ENCODE measurements around the gene ADAMTS8. TPM values are rescaled to one million over a fixed set of nuclear protein-coding genes. Genes with fewer than 3 reads are reported as not detected.

Gene ADAMTS8
- total RNA-seq, 3 donors from 2014 or later (not counting 1 experiment from before 2014, with no cell fraction given) = not detected

DNA sequence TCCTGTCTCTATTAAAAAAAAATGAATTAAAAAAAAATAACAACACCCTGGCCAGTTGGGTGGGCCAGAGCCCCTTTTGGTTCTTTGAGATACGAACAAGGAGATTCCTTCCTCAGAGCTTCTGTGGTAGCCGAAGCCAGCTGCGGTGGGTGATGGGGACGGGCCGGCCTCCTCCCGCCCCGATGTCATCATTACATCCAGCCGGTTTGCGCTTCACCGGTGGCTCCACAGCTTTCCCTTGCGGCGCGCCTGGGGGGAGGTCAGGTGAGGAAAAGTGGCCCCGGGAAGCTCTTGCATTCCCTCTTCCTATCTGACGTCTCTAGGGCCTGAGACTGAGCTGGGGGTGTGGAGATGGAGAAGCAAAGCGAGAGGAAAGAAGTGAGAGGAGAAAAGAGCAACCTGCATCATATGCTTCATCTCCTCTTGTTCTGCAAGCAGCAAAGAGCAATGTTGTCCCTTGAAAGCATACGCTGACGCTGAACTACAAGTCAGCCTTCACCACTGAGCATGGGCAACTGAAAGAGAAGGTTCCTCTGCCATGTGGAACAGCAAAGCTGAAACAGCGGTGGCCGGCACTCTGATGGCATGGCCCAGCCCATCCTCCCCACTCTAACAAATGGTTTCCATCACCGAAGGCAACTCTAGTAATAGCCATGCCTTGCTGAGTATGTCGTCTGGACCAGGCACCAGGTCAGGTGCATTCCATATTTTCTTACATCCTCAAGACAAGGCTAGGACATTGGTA, 6.0 kb downstream of the ADAMTS8 start:
- TF ChIP-seq, protein P1, sequence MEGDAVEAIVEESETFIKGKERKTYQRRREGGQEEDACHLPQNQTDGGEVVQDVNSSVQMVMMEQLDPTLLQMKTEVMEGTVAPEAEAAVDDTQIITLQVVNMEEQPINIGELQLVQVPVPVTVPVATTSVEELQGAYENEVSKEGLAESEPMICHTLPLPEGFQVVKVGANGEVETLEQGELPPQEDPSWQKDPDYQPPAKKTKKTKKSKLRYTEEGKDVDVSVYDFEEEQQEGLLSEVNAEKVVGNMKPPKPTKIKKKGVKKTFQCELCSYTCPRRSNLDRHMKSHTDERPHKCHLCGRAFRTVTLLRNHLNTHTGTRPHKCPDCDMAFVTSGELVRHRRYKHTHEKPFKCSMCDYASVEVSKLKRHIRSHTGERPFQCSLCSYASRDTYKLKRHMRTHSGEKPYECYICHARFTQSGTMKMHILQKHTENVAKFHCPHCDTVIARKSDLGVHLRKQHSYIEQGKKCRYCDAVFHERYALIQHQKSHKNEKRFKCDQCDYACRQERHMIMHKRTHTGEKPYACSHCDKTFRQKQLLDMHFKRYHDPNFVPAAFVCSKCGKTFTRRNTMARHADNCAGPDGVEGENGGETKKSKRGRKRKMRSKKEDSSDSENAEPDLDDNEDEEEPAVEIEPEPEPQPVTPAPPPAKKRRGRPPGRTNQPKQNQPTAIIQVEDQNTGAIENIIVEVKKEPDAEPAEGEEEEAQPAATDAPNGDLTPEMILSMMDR (IDR thresholded peaks at IDR 0.05) = no peak
- DNase-seq = no peak
- no peaks in the 10 kb centered on the region for H3K9me3 ChIP-seq (ENCODE audit: control insufficient read depth, insufficient read depth, low read length)
- Mint-ChIP-seq H3K4me3 (no peak overlapping the region), H3K36me3 (no peaks in the 10 kb centered on the region), H3K27me3 (ENCODE audit: low read depth in 2 of 2) (peaks cover 26 to 28% of the 10 kb centered on the region in 2 donors), H3K9me3 (no peaks in the 10 kb centered on the region), H3K4me1 (peaks cover 0 to 8% of the 10 kb centered on the region in 2 donors), H3K27ac (no peak overlapping the region)
- intact Hi-C loops (cut with micrococcal nuclease) = no loop called here
- peaks cover 2% of the 10 kb centered on the region for H3K4me1 ChIP-seq (ENCODE audit: control insufficient read depth, insufficient read depth, low read length)
- 93% methylated on average over 19 of the region's 22 CpGs for WGBS (ENCODE audit: insufficient coverage)
- ATAC-seq = no peak
- no peaks in the 10 kb centered on the region for H3K36me3 ChIP-seq (ENCODE audit: control insufficient read depth, insufficient read depth, low read length)
- H3K4me3 ChIP-seq (ENCODE audit: low read length) = no peak overlapping the region
- H3K27me3 ChIP-seq (ENCODE audit: control insufficient read depth, insufficient read depth, low read length) = peaks cover 17% of the 10 kb centered on the region
- H3K27ac ChIP-seq (ENCODE audit: low read length) = no peak overlapping the region

DNA sequence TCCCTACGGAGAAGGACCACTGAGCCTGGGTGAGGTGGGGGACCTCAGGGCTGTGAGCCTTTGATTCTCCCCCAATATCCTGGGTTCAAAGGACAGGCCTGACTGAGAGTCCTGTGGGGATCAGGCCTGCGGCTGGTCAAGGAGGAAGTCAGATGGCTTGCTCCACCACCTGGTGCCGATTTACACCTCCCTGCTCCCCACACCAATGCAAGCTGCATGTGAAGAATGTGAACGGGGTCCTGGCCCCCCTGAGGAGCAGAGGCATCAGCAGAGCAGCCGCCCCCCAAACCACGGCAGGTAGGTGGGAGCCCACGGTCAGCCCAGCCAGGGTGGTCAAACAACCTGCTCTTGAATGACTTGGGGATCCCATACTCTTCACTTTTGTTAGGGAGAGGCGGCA, 6.7 kb downstream of the ADAMTS8 start:
- H3K4me3 ChIP-seq (ENCODE audit: low read length) = no peak overlapping the region
- 70% methylated on average over 8 of the region's 8 CpGs for WGBS (ENCODE audit: insufficient coverage)
- Mint-ChIP-seq H3K27ac (no peak overlapping the region), H3K36me3 (no peaks in the 10 kb centered on the region), H3K4me3 (no peak overlapping the region), H3K9me3 (no peaks in the 10 kb centered on the region), H3K4me1 (peaks cover 0 to under 1% of the 10 kb centered on the region in 2 donors), H3K27me3 (ENCODE audit: low read depth in 2 of 2) (peaks cover 18 to 21% of the 10 kb centered on the region in 2 donors)
- H3K27me3 ChIP-seq (ENCODE audit: control insufficient read depth, insufficient read depth, low read length) = peaks cover 10% of the 10 kb centered on the region
- no peak for ATAC-seq
- intact Hi-C loops (cut with micrococcal nuclease) = no loop called here
- H3K36me3 ChIP-seq (ENCODE audit: control insufficient read depth, insufficient read depth, low read length) = no peaks in the 10 kb centered on the region
- H3K9me3 ChIP-seq (ENCODE audit: control insufficient read depth, insufficient read depth, low read length) = no peaks in the 10 kb centered on the region
- TF ChIP-seq, protein P1 (IDR thresholded peaks at IDR 0.05) = no peak
- no peaks in the 10 kb centered on the region for H3K4me1 ChIP-seq (ENCODE audit: control insufficient read depth, insufficient read depth, low read length)
- no peak for DNase-seq
- no peak overlapping the region for H3K27ac ChIP-seq (ENCODE audit: low read length)

DNA sequence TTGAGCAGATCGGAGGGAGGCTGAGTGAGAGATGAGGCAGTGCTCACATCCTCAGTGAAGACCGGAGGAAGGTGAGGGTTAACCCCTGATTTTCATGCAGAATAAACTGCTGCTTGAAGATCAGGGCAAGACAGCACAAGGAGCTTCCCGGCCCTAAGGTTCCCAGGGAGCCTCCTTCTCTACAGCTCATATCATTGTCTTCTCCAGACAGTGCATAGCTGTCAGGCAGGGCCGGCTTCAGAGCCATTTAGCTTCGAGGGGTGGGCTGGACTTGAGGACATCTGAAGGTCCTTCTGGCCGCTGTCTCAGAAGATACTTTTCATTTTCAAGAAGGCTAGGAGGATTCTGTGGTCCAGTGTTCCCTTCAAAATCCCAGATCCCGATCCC, 7.2 kb downstream of the ADAMTS8 start:
- no peak overlapping the region for H3K27ac Mint-ChIP-seq
- no peak for ATAC-seq
- H3K4me3 ChIP-seq (ENCODE audit: low read length) = no peak overlapping the region
- no peaks in the 10 kb centered on the region for H3K9me3 ChIP-seq (ENCODE audit: control insufficient read depth, insufficient read depth, low read length)
- peaks cover 6% of the 10 kb centered on the region for H3K27me3 ChIP-seq (ENCODE audit: control insufficient read depth, insufficient read depth, low read length)
- H3K36me3 Mint-ChIP-seq = no peaks in the 10 kb centered on the region
- DNase-seq = no peak
- intact Hi-C loops (cut with micrococcal nuclease) = no loop called here
- 77% methylated on average over 7 of the region's 7 CpGs for WGBS (ENCODE audit: insufficient coverage)
- H3K9me3 Mint-ChIP-seq = no peaks in the 10 kb centered on the region
- H3K4me1 Mint-ChIP-seq = no peaks in the 10 kb centered on the region
- H3K4me3 Mint-ChIP-seq = no peak overlapping the region
- no peaks in the 10 kb centered on the region for H3K4me1 ChIP-seq (ENCODE audit: control insufficient read depth, insufficient read depth, low read length)
- no peaks in the 10 kb centered on the region for H3K36me3 ChIP-seq (ENCODE audit: control insufficient read depth, insufficient read depth, low read length)
- H3K27me3 Mint-ChIP-seq (ENCODE audit: low read depth in 2 of 2) = peaks cover 16 to 19% of the 10 kb centered on the region in 2 donors
- no peak overlapping the region for H3K27ac ChIP-seq (ENCODE audit: low read length)
- TF ChIP-seq, protein P1 (IDR thresholded peaks at IDR 0.05) = no peak

Data from natural killer cell (primary cell).